Activated CD4-positive, alpha-beta memory T cell treated with anti-CD3 and anti-CD28 coated beads, Interleukin-2, amount 10 ng/mL, durations not matched to agents 7 days and 5 days (primary cell): Measurements from ENCODE around the gene ZCCHC4. TPM values are rescaled to one million over a fixed set of nuclear protein-coding genes. Genes with fewer than 3 reads are reported as not detected.

Experiments
- total RNA-seq, 2 experiments: library from RNA; stranded (reverse); gene quantifications; one replicate each; pipeline ENCODE4 v1.2.3, GENCODE V29; 2021

ZCCHC4 gene
- total RNA-seq, 2 experiments from 2014 or later = 8.4 TPM

Other genes with a start within 250 kb of the ZCCHC4 start
- gene SEPSECS, start 152.3 kb upstream of the ZCCHC4 start, total RNA-seq = 10 to 100 TPM; 15.1 to 15.2 TPM
- gene PI4K2B, start 78.7 kb upstream of the ZCCHC4 start, total RNA-seq = 10 to 100 TPM; 49.2 to 49.5 TPM
- gene ANAPC4, start 64.5 kb downstream of the ZCCHC4 start, total RNA-seq = 10 to 100 TPM; 41.0 to 41.2 TPM